Mucosa of descending colon (tissue), 3 donors: Measurements from ENCODE around the gene PLAGL1. TPM values are rescaled to one million over a fixed set of nuclear protein-coding genes. Genes with fewer than 3 reads are reported as not detected.

Experiments
- ATAC-seq: fragments of 200-7000 bp; cut with Tn5 transposase; one replicate; pipeline ENCODE4 v1.9.1; 2020; ENCODE audit warnings: mild to moderate bottlenecking, moderate library complexity
- DNase-seq, 3 donors: peaks; one replicate each; pipeline ENCODE4 v3.0.0-alpha.2; 2020
- H3K36me3 ChIP-seq: fragments of 200-600 bp; one replicate; pipeline ENCODE4 v1.8.0; 2021; ENCODE audit warnings: low read depth, mild to moderate bottlenecking
- H3K4me1 ChIP-seq: fragments of 200-600 bp; one replicate; pipeline ENCODE4 v1.8.0; 2021; ENCODE audit warnings: low read depth, mild to moderate bottlenecking
- H3K4me3 ChIP-seq: fragments of 200-600 bp; one replicate; pipeline ENCODE4 v1.8.0; 2021; ENCODE audit warnings: mild to moderate bottlenecking
- H3K9me3 ChIP-seq: fragments of 200-600 bp; one replicate; pipeline ENCODE4 v1.8.0; 2021; ENCODE audit warnings: mild to moderate bottlenecking
- CTCF ChIP-seq: fragments of 200-600 bp; IDR thresholded peaks from one replicate; pipeline ENCODE4 v1.8.0; 2022; ENCODE audit warnings: antibody characterized with exemption, mild to moderate bottlenecking
- intact Hi-C, 2 donors: fragments of 100-400 bp; cut with DNase I in 1 of 2; cut with micrococcal nuclease in 1 of 2; formaldehyde crosslinking; loops; one replicate each; pipeline versions ENCODE4 v1.11.0 to v1.11.1; 2022; cut with DNase I, micrococcal nuclease
- total RNA-seq, 3 donors: library from RNA; stranded (reverse); fragmentation: NEBNext Ultra II Directional in 2 of 3; extraction: Animal tissue kit (Norgen Biotek cat#: 25700) in 2 of 3; gene quantifications; one replicate each; pipeline versions ENCODE4 v1.2.1 to v1.2.4, GENCODE V29; 2021 to 2023
- donor health status: DM: no; HTN: no; CAD: no; lungs with moderate emphysema.
- donor health status: DM: no; HTN: no; CAD: no.
- donor health status: DM: no; HTN: yes; CAD: no.

Gene PLAGL1
- total RNA-seq, 3 donors from 2014 or later = 25.4 to 49.5 (median 46.0) TPM

- Histone ChIP-seq H3K4me1 (no peaks in the 10 kb centered on the region), H3K9me3 (no peaks in the 10 kb centered on the region), H3K4me3 (peak overlapping the region; percentile 40), H3K36me3 (no peaks in the 10 kb centered on the region)
- no peak for TF ChIP-seq CTCF
- intact Hi-C loops = no loop called here
- peak; percentile 64 for ATAC-seq
- DNase-seq = peak in 1 of 3 donors; percentile 15
Observed at GRCh38 chr6:144007478-144008119, 460 bp downstream of the PLAGL1 start.

GRCh38 chr6:144006736-144007477 lies 1.2 kb downstream of the PLAGL1 start:
- ATAC-seq = peak; percentile 35
- intact Hi-C loops = no loop called here
- TF ChIP-seq CTCF = no peak
- Histone ChIP-seq H3K4me3 (no peak overlapping the region), H3K36me3 (no peaks in the 10 kb centered on the region), H3K4me1 (no peaks in the 10 kb centered on the region), H3K9me3 (peaks cover 3% of the 10 kb centered on the region)
- peak; percentile 24 to 53 (median 35) for DNase-seq

- Histone ChIP-seq H3K9me3 (peaks cover 3% of the 10 kb centered on the region), H3K4me3 (no peak overlapping the region), H3K36me3 (no peaks in the 10 kb centered on the region), H3K4me1 (no peaks in the 10 kb centered on the region)
- TF ChIP-seq CTCF = no peak
- ATAC-seq (no peak), DNase-seq (no peak)
- intact Hi-C loops = no loop called here
Observed at GRCh38 chr6:143999406-143999805, 8.7 kb downstream of the PLAGL1 start.

GRCh38 chr6:143998686-143999085 lies 9.4 kb downstream of the PLAGL1 start:
- H3K36me3 ChIP-seq = no peaks in the 10 kb centered on the region
- intact Hi-C loops = no loop called here

GRCh38 chr6:143993965-143994646 lies 14.0 kb downstream of the PLAGL1 start:
- intact Hi-C loops = no loop called here
- ATAC-seq = no peak
- Histone ChIP-seq H3K9me3 (peaks cover 3% of the 10 kb centered on the region), H3K36me3 (no peaks in the 10 kb centered on the region), H3K4me1 (no peaks in the 10 kb centered on the region), H3K4me3 (no peak overlapping the region)
- DNase-seq = no peak
- no peak for TF ChIP-seq CTCF

More at GRCh38 chr6:143998686-143999085, 9.4 kb downstream of the PLAGL1 start:
- peaks cover 5% of the 10 kb centered on the region for H3K9me3 ChIP-seq
- no peaks in the 10 kb centered on the region for H3K4me1 ChIP-seq
- H3K4me3 ChIP-seq = no peak overlapping the region
- DNase-seq = no peak
- ATAC-seq = no peak
- no peak for TF ChIP-seq CTCF
